CD14-positive monocyte (primary cell): ENCODE results near the gene APBA2. TPM values are rescaled to one million over a fixed set of nuclear protein-coding genes. Genes with fewer than 3 reads are reported as not detected.

ENCODE experiments used
- DNase-seq, 3 donors: peaks; one replicate each; pipeline ENCODE4 v3.0.0-alpha.2; 2011 to 2022
- H2AFZ ChIP-seq: 2 replicates; pipeline ENCODE4 v1.6.0; 2012; ENCODE audit warnings: mild to moderate bottlenecking, low read depth, low read length, inconsistent platforms; ENCODE audit not compliant: insufficient read depth, poor library complexity, severe bottlenecking
- H3K27ac ChIP-seq, 2 donors: 1 replicate in 1 of 2; 2 replicates in 1 of 2; pipeline ENCODE4 v1.5.1; 2012 to 2013; ENCODE audit warnings: low read length in 2 of 2, control low read depth in 1 of 2, inconsistent platforms in 1 of 2, low read depth in 1 of 2, mild to moderate bottlenecking in 1 of 2
- H3K27me3 ChIP-seq, 2 donors: one replicate each; pipeline versions ENCODE4 v1.6.0 to v1.6.1; 2011 to 2013; ENCODE audit warnings: low read length in 2 of 2; ENCODE audit not compliant: control insufficient read depth in 2 of 2, insufficient read depth in 2 of 2
- H3K36me3 ChIP-seq, 2 donors: replicated peaks in 1 of 2; 1 replicate in 1 of 2; 2 replicates in 1 of 2; pipeline versions ENCODE4 v1.5.1 to v1.6.1; 2012 to 2013; ENCODE audit warnings: low read length in 2 of 2, control low read depth in 1 of 2, inconsistent platforms in 1 of 2, mild to moderate bottlenecking in 1 of 2; ENCODE audit not compliant: insufficient read depth in 2 of 2, control insufficient read depth in 1 of 2
- H3K4me1 ChIP-seq, 2 donors: 1 replicate in 1 of 2; 2 replicates in 1 of 2; pipeline versions ENCODE4 v1.5.1 to v1.6.1; 2012 to 2013; ENCODE audit warnings: low read length in 2 of 2, control low read depth in 1 of 2, inconsistent platforms in 1 of 2, mild to moderate bottlenecking in 1 of 2, moderate library complexity in 1 of 2; ENCODE audit not compliant: insufficient read depth in 2 of 2, control insufficient read depth in 1 of 2
- H3K4me2 ChIP-seq: replicated peaks from 2 replicates; pipeline ENCODE3; 2012; ENCODE audit warnings: low read length, moderate library complexity, mild to moderate bottlenecking; ENCODE audit not compliant: poor library complexity, severe bottlenecking; ENCODE audit errors: extremely low read depth
- H3K4me3 ChIP-seq, 3 experiments: fragments of 200-600 bp in 1 of 3; sonication (generic) in 1 of 3; replicated peaks in 1 of 3; 1 replicate in 2 of 3; 2 replicates in 1 of 3; pipeline ENCODE4 v1.5.1; 2011 to 2013; ENCODE audit warnings: low read length in 3 of 3, mild to moderate bottlenecking in 3 of 3, control low read depth in 2 of 3, low read depth in 2 of 3, inconsistent platforms in 1 of 3, moderate library complexity in 1 of 3
- H3K79me2 ChIP-seq: 2 replicates; pipeline ENCODE4 v1.6.0; 2012; ENCODE audit warnings: mild to moderate bottlenecking, control low read depth, inconsistent platforms, low read length, moderate library complexity; ENCODE audit not compliant: insufficient read depth
- H3K9ac ChIP-seq: 2 replicates; pipeline ENCODE4 v1.6.0; 2017; ENCODE audit warnings: low read length, mild to moderate bottlenecking; ENCODE audit not compliant: insufficient read depth, poor library complexity, severe bottlenecking
- H3K9me3 ChIP-seq, 2 donors: replicated peaks in 1 of 2; 1 replicate in 1 of 2; 2 replicates in 1 of 2; pipeline versions ENCODE4 v1.5.1 to v1.6.1; 2012 to 2013; ENCODE audit warnings: low read length in 2 of 2, control low read depth in 1 of 2; ENCODE audit not compliant: control insufficient read depth in 1 of 2, insufficient read depth in 1 of 2
- H4K20me1 ChIP-seq: 2 replicates; pipeline ENCODE4 v1.6.0; 2012; ENCODE audit warnings: mild to moderate bottlenecking, low read length, control low read depth, moderate library complexity; ENCODE audit not compliant: insufficient read depth
- H3K27ac Mint-ChIP-seq, 7 donors: one replicate each; pipeline ENCODE4 v1.8.0; 2020; ENCODE audit warnings: mild to moderate bottlenecking in 7 of 7, mixed read lengths in 7 of 7, moderate library complexity in 6 of 7, inconsistent platforms in 2 of 7
- H3K27me3 Mint-ChIP-seq, 3 donors: one replicate each; pipeline ENCODE4 v1.8.0; 2021 to 2022; ENCODE audit warnings: low read depth in 3 of 3, mild to moderate bottlenecking in 3 of 3, mixed read lengths in 3 of 3, moderate library complexity in 3 of 3, inconsistent platforms in 1 of 3
- H3K36me3 Mint-ChIP-seq, 2 donors: one replicate each; pipeline ENCODE4 v1.8.0; 2020; ENCODE audit warnings: mixed read lengths in 2 of 2, inconsistent platforms in 1 of 2, mild to moderate bottlenecking in 1 of 2
- H3K4me1 Mint-ChIP-seq: one replicate; pipeline ENCODE4 v1.8.0; 2020; ENCODE audit warnings: mild to moderate bottlenecking, mixed read lengths
- H3K4me3 Mint-ChIP-seq, 2 donors: one replicate each; pipeline ENCODE4 v1.8.0; 2020; ENCODE audit warnings: mild to moderate bottlenecking in 2 of 2, mixed read lengths in 2 of 2, moderate library complexity in 1 of 2
- H3K9me3 Mint-ChIP-seq, 7 donors: one replicate each; pipeline ENCODE4 v1.8.0; 2020 to 2022; ENCODE audit warnings: mixed read lengths in 7 of 7, mild to moderate bottlenecking in 6 of 7, moderate library complexity in 6 of 7, inconsistent platforms in 2 of 7
- CTCF ChIP-seq: fragments of 200-600 bp; IDR thresholded peaks from one replicate; pipeline ENCODE4 v1.8.0; 2022; ENCODE audit warnings: antibody characterized with exemption, mild to moderate bottlenecking
- WGBS: methylation state at CpG from one replicate; pipeline ENCODE4 v1.1.5; 2013; ENCODE audit warnings: missing lambda C conversion rate; ENCODE audit not compliant: insufficient coverage; 5-methylcytosine and 5-hydroxymethylcytosine counted together
- intact Hi-C, 2 donors: fragments of 100-400 bp; cut with micrococcal nuclease; formaldehyde crosslinking; loops; one replicate each; pipeline versions ENCODE4 v1.15.0 to v1.15.1; 2023
- polyA plus RNA-seq, 3 donors: library from polyadenylated mRNA; depleted of rRNA in 1 of 3; unstranded in 2 of 3; stranded (reverse) in 1 of 3; fragments of 300-500 nt in 2 of 3; fragments of >200 nt in 1 of 3; fragmentation: Illumina TruSeq in 2 of 3; gene quantifications; 1 replicate in 2 of 3; 2 replicates in 1 of 3; pipeline ENCODE4 v1.2.3, GENCODE V29; 2012 to 2021

APBA2 gene
- polyA plus RNA-seq, 3 donors, result 0.30 TPM; not detected in 2

- Mint-ChIP-seq H3K4me3 (no peak overlapping the region), H3K36me3 (no peaks in the 10 kb centered on the region), H3K4me1 (peaks cover 3% of the 10 kb centered on the region), H3K27ac (no peak overlapping the region), H3K9me3 (peaks cover 0 to 5% (median 4%) of the 10 kb centered on the region in 7 donors), H3K27me3 (peaks cover 4 to 6% (median 5%) of the 10 kb centered on the region in 3 donors)
- Histone ChIP-seq H3K27me3 (no peaks in the 10 kb centered on the region), H3K36me3 (no peaks in the 10 kb centered on the region), H4K20me1 (no peaks in the 10 kb centered on the region), H3K27ac (no peak overlapping the region), H3K4me2 (no peak overlapping the region), H3K4me3 (no peak overlapping the region), H3K4me1 (no peaks in the 10 kb centered on the region), H3K9ac (no peak overlapping the region), H3K79me2 (no peaks in the 10 kb centered on the region), H3K9me3 (no peaks in the 10 kb centered on the region), H2AFZ (no peak overlapping the region)
- intact Hi-C loops, result no loop called here
- no peak for DNase-seq
- WGBS, result no CpG with 5 or more reads among the region's 2 CpGs
- TF ChIP-seq CTCF, result no peak
Observed at GRCh38 chr15:29003840-29004233, 118.1 kb downstream of the APBA2 start.

- no peak for TF ChIP-seq CTCF
- no peak overlapping the region for H2AFZ ChIP-seq
- Mint-ChIP-seq H3K4me3 (no peak overlapping the region), H3K36me3 (no peaks in the 10 kb centered on the region), H3K27ac (no peak overlapping the region), H3K27me3 (peaks cover 2 to 7% (median 4%) of the 10 kb centered on the region in 3 donors), H3K4me1 (peaks cover 3% of the 10 kb centered on the region), H3K9me3 (peaks cover 0 to 7% (median 4%) of the 10 kb centered on the region in 7 donors)
- H3K4me1 ChIP-seq, result no peaks in the 10 kb centered on the region
- intact Hi-C loops, result no loop called here
- no peak for DNase-seq
- no peaks in the 10 kb centered on the region for H3K36me3 ChIP-seq
- no peaks in the 10 kb centered on the region for H3K9me3 ChIP-seq
- no peaks in the 10 kb centered on the region for H3K27me3 ChIP-seq
- no peak overlapping the region for H3K9ac ChIP-seq
- no peak overlapping the region for H3K4me3 ChIP-seq
- H3K27ac ChIP-seq, result no peak overlapping the region
- H4K20me1 ChIP-seq, result no peaks in the 10 kb centered on the region
- H3K4me2 ChIP-seq, result no peak overlapping the region
- WGBS, result no CpG with 5 or more reads among the region's 1 CpG
- H3K79me2 ChIP-seq, result no peaks in the 10 kb centered on the region
Observed at GRCh38 chr15:29005931-29006330, 120.2 kb downstream of the APBA2 start.
